Measurements from ENCODE around the gene C11orf68. TPM values are rescaled to one million over a fixed set of nuclear protein-coding genes. Genes with fewer than 3 reads are reported as not detected.
A peak's percentile ranks its signal among the peaks of the same experiment; 100 is the strongest.

Gene C11orf68
- total and polyA plus RNA-seq, 9 of the 15 experiments (the other 6 are each of a cell fraction or from before 2014, with no cell fraction given): 3.6 to 35.9 (median 12.8) TPM

GRCh38 chr11:65961267-65962140 is 42.6 kb upstream of the C11orf68 start, which contains the start of gene SART1 (continued):
- TF ChIP-seq RNF219 (CRISPR knock-in tag; IDR thresholded peaks at IDR 0.05) (no peak), POLR2G (IDR thresholded peaks at IDR 0.05; ENCODE audit: low read depth, low read length) (peak; percentile 98), AFF1 (IDR thresholded peaks at IDR 0.05; ENCODE audit: low read depth in 1 of 2, partially characterized antibody in 2 of 2) (peak; percentile 74 to 79), SLC30A9 (CRISPR knock-in tag; IDR thresholded peaks at IDR 0.05) (no peak), TEAD4 (IDR thresholded peaks at IDR 0.05; ENCODE audit: low read length) (no peak; the same call in none of the 2 replicates), TEAD4 (CRISPR knock-in tag; IDR thresholded peaks at IDR 0.05; ENCODE audit: borderline replicate concordance) (no peak), VEZF1 (CRISPR knock-in tag; IDR thresholded peaks at IDR 0.05) (peak; percentile 35; the same call in 1 of the 2 replicates), ZBTB11 (CRISPR knock-in tag; IDR thresholded peaks at IDR 0.05) (peak; percentile 35 to 94 (median 69); a peak in 5 of 6 replicates), HMGN3 (IDR thresholded peaks at IDR 0.05; ENCODE audit: borderline replicate concordance, extremely low read depth, insufficient read length, low read depth, low read length) (peak; percentile 65), ZC3H11A (IDR thresholded peaks at IDR 0.05; ENCODE audit: low read depth, low read length) (0 out of 2 replicates have a peak, but pooled peaks have one; percentile 39), MTA3 (IDR thresholded peaks at IDR 0.05; ENCODE audit: borderline replicate concordance) (peak; percentile 84), CBFB (CRISPR knock-in tag; IDR thresholded peaks at IDR 0.05) (no peak), ARID2 (IDR thresholded peaks at IDR 0.05) (no peak), ZNF133 (CRISPR knock-in tag; IDR thresholded peaks at IDR 0.05) (no peak)
